Measurements from ENCODE around the gene ADK. TPM values are rescaled to one million over a fixed set of nuclear protein-coding genes. Genes with fewer than 3 reads are reported as not detected.

Gene ADK
- total and polyA plus RNA-seq, 11 donors, result 20.8 to 55.5 (median 39.8) TPM

GRCh38 chr10:74111799-74112198, 39.2 kb upstream of the ADK start:
- H3K27me3 ChIP-seq, result no peaks in the 10 kb centered on the region

GRCh38 chr10:74113546-74113945, 37.5 kb upstream of the ADK start:
- TF ChIP-seq POLR2A (IDR thresholded peaks at IDR 0.05), result no peak
- no peak for TF ChIP-seq CTCF (IDR thresholded peaks at IDR 0.05)
- peaks cover 3 to 100% (median 98%) of the 10 kb centered on the region in 9 donors for H3K36me3 ChIP-seq
- H3K4me1 ChIP-seq, result peaks cover 0 to 24% (median 8%) of the 10 kb centered on the region in 12 donors
- no peak overlapping the region for H3K4me3 ChIP-seq
- H3K27me3 ChIP-seq, result no peaks in the 10 kb centered on the region
- 53 to 84% (median 77%) methylated on average over 1 of the region's 1 CpG for WGBS, 4 donors
- intact Hi-C loops (cut with DNase I), result no loop called here
- no peak for ATAC-seq
- H3K27ac ChIP-seq, result peak overlapping the region in 7 of 12 donors; percentile 4 to 69 (median 25)
- no peaks in the 10 kb centered on the region for H3K9me3 ChIP-seq
- no peak for DNase-seq

More at GRCh38 chr10:74111799-74112198, 39.2 kb upstream of the ADK start:
- 92 to 96% (median 96%) methylated on average over 10 to 14 of the region's 14 CpGs for WGBS, 4 donors
- H3K9me3 ChIP-seq, result no peaks in the 10 kb centered on the region
- intact Hi-C loops (cut with DNase I), result no loop called here
- ATAC-seq (no peak), DNase-seq (no peak)
- TF ChIP-seq CTCF (IDR thresholded peaks at IDR 0.05), result no peak
- peaks cover 0 to 24% (median 7%) of the 10 kb centered on the region in 12 donors for H3K4me1 ChIP-seq
- peaks cover 6 to 100% (median 98%) of the 10 kb centered on the region in 9 donors for H3K36me3 ChIP-seq
- H3K4me3 ChIP-seq, result no peak overlapping the region
- no peak overlapping the region for H3K27ac ChIP-seq

- H3K4me1 ChIP-seq, result peaks cover 0 to 24% (median 12%) of the 10 kb centered on the region in 12 donors
- peak; percentile 12 to 43 (median 38) for ATAC-seq
- no peak overlapping the region for H3K4me3 ChIP-seq
- TF ChIP-seq POLR2A (IDR thresholded peaks at IDR 0.05) (no peak), CTCF (IDR thresholded peaks at IDR 0.05) (no peak)
- peak overlapping the region in 7 of 12 donors; percentile 4 to 69 (median 25) for H3K27ac ChIP-seq
- DNase-seq, result peak in 2 of 5 donors; percentile 19 to 38
- peaks cover 3 to 100% (median 98%) of the 10 kb centered on the region in 9 donors for H3K36me3 ChIP-seq
- H3K27me3 ChIP-seq, result no peaks in the 10 kb centered on the region
- 73 to 80% (median 76%) methylated on average over 12 of the region's 12 CpGs for WGBS, 4 donors
- no peaks in the 10 kb centered on the region for H3K9me3 ChIP-seq
- intact Hi-C loops (cut with DNase I), result no loop called here
Measured at GRCh38 chr10:74114041-74114448, 37.0 kb upstream of the ADK start.

- DNase-seq (no peak), ATAC-seq (no peak)
- H3K27me3 ChIP-seq, result no peaks in the 10 kb centered on the region
- 89 to 95% (median 89%) methylated on average over 4 of the region's 4 CpGs for WGBS, 4 donors
- peak overlapping the region in 2 of 12 donors; percentile 32 to 46 for H3K27ac ChIP-seq
- H3K9me3 ChIP-seq, result no peaks in the 10 kb centered on the region
- intact Hi-C loops (cut with DNase I), result no loop called here
- TF ChIP-seq CTCF (IDR thresholded peaks at IDR 0.05) (no peak), POLR2A (IDR thresholded peaks at IDR 0.05) (no peak)
- H3K36me3 ChIP-seq, result peaks cover 0 to 100% (median 95%) of the 10 kb centered on the region in 9 donors
- peaks cover 0 to 23% (median 11%) of the 10 kb centered on the region in 12 donors for H3K4me1 ChIP-seq
- no peak overlapping the region for H3K4me3 ChIP-seq
Measured at GRCh38 chr10:74117738-74118137, 33.3 kb upstream of the ADK start.

All from heart left ventricle (tissue), 16 donors.